GM18520 (cell line): ENCODE results near the gene PNPLA2.

Experiments
- ATAC-seq: cut with Tn5 transposase; IDR thresholded peaks from one replicate; pipeline ENCODE4 v1.9.1; 2021; ENCODE audit not compliant: unreplicated experiment

Gene PNPLA2

GRCh38 chr11:842370-843002 is 23.8 kb downstream of the PNPLA2 start, which contains the start of the genes POLR2L and TSPAN4:
POLR2L (minus strand) TSS chr11:842529; CDS start chr11:842508, 21 bp downstream.
TSPAN4 (plus strand) TSS chr11:842852; CDS start chr11:850305, 7,453 bp downstream.
- ATAC-seq, result peak; percentile 47

GRCh38 chr11:843086-843734 is 24.5 kb downstream of the PNPLA2 start:
- no peak for ATAC-seq

GRCh38 chr11:843818-844692 is 25.3 kb downstream of the PNPLA2 start:
- ATAC-seq, result no peak

- ATAC-seq, result no peak
Observed at GRCh38 chr11:844693-845644, 26.3 kb downstream of the PNPLA2 start.

- ATAC-seq, result no peak
Observed at GRCh38 chr11:845872-846495, 27.3 kb downstream of the PNPLA2 start.

GRCh38 chr11:846496-847098 is 27.9 kb downstream of the PNPLA2 start:
- ATAC-seq, result no peak

GRCh38 chr11:847876-848275 is 29.2 kb downstream of the PNPLA2 start:
- ATAC-seq, result no peak

- no peak for ATAC-seq
Observed at GRCh38 chr11:848380-848931, 29.7 kb downstream of the PNPLA2 start.

GRCh38 chr11:849104-849824 is 30.6 kb downstream of the PNPLA2 start:
- no peak for ATAC-seq

- no peak for ATAC-seq
Observed at GRCh38 chr11:849951-850774, 31.4 kb downstream of the PNPLA2 start.

- ATAC-seq, result no peak
Observed at GRCh38 chr11:850775-851763, 32.4 kb downstream of the PNPLA2 start.

GRCh38 chr11:852762-853161 is 34.0 kb downstream of the PNPLA2 start:
- ATAC-seq, result no peak

GRCh38 chr11:853682-854448 is 35.2 kb downstream of the PNPLA2 start:
- no peak for ATAC-seq

- ATAC-seq, result no peak
Observed at GRCh38 chr11:854601-855329, 36.1 kb downstream of the PNPLA2 start.

- ATAC-seq, result no peak
Observed at GRCh38 chr11:855330-855674, 36.6 kb downstream of the PNPLA2 start.
